ENCODE results near the gene CLEC4M.

The CLEC4M gene

DNA sequence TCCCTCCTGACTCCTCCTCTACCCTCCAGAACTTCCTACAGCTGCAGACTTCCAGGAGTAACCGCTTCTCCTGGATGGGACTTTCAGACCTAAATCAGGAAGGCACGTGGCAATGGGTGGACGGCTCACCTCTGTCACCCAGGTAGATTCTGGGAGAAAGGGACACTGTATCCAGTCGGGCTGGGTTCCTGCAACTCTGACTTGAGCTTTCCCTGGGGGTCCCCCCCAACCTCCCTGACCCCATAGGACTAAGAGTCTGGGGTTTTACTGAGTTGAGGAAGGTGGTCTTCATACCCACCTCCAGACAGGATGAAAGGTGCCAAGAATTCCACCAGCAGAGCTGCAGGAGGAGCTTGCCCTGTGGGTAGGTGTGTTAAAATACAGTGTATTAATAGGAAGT lies 4.4 kb downstream of the CLEC4M start:
- TF ChIP-seq CTCF (IDR thresholded peaks at IDR 0.05; ENCODE audit: low read depth, low read length) = no peak
- DNase-seq (ENCODE audit: low read depth in 2 of 2) = no peak
- H3K4me3 ChIP-seq (replicated peaks in 1 of 2; ENCODE audit: low read depth in 2 of 2, low read length in 2 of 2) = no peak overlapping the region

DNA sequence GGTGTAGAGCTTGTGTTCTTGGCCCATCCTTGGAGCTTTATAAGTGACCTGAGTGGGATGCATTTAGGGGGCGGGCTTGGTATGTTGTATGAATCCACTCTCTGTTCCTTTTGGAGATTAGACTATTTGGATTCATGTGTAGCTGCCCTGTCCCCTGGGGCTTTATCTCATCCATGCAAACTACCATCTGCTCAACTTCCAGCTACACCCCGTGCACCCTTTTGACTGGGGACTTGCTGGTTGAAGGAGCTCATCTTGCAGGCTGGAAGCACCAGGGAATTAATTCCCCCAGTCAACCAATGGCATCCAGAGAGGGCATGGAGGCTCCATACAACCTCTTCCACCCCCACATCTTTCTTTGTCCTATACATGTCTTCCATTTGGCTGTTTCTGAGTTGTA lies 6.1 kb downstream of the CLEC4M start:
- TF ChIP-seq CTCF (IDR thresholded peaks at IDR 0.05; ENCODE audit: low read depth, low read length) = no peak
- DNase-seq (ENCODE audit: low read depth in 2 of 2) = no peak
- no peak overlapping the region for H3K4me3 ChIP-seq (replicated peaks in 1 of 2; ENCODE audit: low read depth in 2 of 2, low read length in 2 of 2)

DNA sequence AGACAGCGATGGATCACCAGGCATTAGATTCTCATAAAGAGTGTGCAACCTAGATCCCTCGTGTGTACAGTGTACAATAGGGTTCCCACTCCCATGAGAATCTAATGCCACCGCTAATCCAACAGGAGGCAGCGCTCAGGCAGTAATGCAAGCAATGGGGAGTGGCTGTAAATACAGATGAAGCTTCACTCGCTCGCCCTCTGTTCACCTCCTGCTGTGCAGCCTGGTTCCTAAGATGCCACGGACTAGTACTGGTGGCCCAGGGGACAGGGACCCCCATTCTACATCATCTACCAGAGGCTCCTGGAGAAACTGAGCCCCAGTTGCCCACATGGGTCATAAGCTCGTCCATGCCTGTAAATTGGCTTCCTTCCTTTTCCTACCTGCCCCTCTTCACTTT lies 8.0 kb downstream of the CLEC4M start:
- no peak for TF ChIP-seq CTCF (IDR thresholded peaks at IDR 0.05; ENCODE audit: low read depth, low read length)
- H3K4me3 ChIP-seq (replicated peaks in 1 of 2; ENCODE audit: low read depth in 2 of 2, low read length in 2 of 2) = no peak overlapping the region
- DNase-seq (ENCODE audit: low read depth in 2 of 2) = no peak

DNA sequence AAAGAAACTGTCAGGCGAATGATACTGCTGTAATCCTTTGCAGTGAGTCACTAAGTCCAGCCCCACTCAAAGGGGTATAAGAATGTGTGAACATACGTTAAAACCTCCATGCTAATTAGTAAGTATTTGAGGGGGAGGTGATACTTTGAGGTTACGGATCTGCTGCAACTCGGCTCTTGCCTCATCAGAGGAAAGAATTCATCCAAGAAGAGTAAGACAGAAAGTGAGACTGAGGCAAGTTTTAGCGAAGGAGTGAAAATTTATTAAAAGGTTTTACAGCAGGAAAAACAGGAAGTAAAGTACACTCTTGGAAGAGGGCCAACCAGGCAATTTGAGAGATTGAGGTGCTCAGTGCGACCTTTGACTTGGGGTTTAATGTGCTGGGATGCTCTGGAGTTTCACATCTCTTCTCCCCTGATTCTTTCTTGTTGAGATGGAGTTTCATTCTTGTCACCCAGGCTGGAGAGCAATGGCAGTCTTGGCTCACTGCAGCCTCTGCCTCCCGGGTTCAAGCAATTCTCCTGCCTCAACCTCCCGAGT lies 9.8 kb downstream of the CLEC4M start:
- TF ChIP-seq CTCF (IDR thresholded peaks at IDR 0.05; ENCODE audit: low read depth, low read length) = no peak
- DNase-seq (ENCODE audit: low read depth in 2 of 2) = peak; percentile 20 to 48
- no peak overlapping the region for H3K4me3 ChIP-seq (replicated peaks in 1 of 2; ENCODE audit: low read depth in 2 of 2, low read length in 2 of 2)

DNA sequence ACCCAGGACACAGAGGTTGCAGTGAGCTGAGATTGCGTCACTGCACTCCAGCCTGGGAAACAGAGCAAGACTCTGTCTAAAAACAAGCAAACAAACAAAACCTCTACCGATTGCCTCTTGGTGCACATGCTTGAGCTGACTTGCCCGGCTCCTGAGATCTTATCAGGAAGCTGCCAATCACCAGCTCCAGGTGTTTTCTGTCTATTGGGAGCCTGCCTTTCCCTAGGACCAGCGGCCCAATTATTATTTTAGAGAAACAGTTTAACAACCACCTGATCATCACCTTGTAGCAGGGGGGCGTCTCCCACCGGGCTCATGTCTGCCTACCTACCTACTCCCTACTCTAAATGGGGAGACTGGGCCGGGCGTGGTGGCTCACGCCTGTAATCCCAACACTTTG lies 10.8 kb downstream of the CLEC4M start:
- TF ChIP-seq CTCF (IDR thresholded peaks at IDR 0.05; ENCODE audit: low read depth, low read length) = no peak
- H3K4me3 ChIP-seq (replicated peaks in 1 of 2; ENCODE audit: low read depth in 2 of 2, low read length in 2 of 2) = no peak overlapping the region
- DNase-seq (ENCODE audit: low read depth in 2 of 2) = no peak

DNA sequence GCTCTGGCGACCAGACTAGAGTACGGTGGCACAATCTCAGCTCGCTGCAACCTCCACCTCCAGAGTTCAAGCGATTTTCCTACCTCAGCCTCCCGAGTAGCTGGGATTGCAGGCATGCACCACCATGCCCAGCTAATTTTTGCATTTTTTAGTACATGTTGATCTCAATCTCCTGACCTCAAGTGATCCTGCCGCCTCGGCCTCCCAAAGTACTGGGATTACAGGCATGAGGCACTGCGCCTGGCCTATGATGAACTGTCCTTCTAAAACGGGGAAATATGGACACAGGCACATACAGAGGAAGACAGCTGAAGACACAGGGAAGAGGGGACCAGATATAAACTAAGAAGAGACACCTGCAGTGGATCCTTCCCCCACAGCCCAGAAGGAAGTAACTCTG lies 12.7 kb downstream of the CLEC4M start:
- H3K4me3 ChIP-seq (replicated peaks in 1 of 2; ENCODE audit: low read depth in 2 of 2, low read length in 2 of 2) = no peak overlapping the region
- TF ChIP-seq CTCF (IDR thresholded peaks at IDR 0.05; ENCODE audit: low read depth, low read length) = no peak
- DNase-seq (ENCODE audit: low read depth in 2 of 2) = no peak

DNA sequence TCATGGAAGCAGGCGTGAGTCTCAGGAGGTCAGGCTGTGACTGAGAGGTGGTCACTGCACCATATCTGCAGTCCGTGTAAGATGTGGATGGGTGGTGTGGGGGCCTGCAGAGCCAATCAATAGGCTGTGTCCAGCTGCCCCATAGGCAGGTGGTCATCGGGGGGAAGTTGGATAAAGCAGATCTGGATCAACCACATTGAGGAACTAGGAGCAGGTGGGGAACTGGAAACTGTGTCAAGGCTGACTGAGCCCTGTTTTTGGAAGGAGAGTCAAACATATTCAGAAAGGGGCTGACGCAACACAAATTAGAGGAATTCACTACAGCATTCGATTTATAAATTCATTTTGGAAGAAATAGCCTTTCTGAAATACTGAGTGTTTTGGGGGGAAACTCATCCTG lies 15.0 kb downstream of the CLEC4M start:
- H3K4me3 ChIP-seq (replicated peaks in 1 of 2; ENCODE audit: low read depth in 2 of 2, low read length in 2 of 2) = no peak overlapping the region
- no peak for DNase-seq (ENCODE audit: low read depth in 2 of 2)
- no peak for TF ChIP-seq CTCF (IDR thresholded peaks at IDR 0.05; ENCODE audit: low read depth, low read length)

Measured in cardiac fibroblast (primary cell).